GM19238 (cell line): ENCODE data around the gene SMAP2.

Experiments used
- DNase-seq: peaks from one replicate; pipeline ENCODE4 v3.0.0; 2011; ENCODE audit warnings: low spot score; ENCODE audit not compliant: insufficient read length

The SMAP2 gene

DNA sequence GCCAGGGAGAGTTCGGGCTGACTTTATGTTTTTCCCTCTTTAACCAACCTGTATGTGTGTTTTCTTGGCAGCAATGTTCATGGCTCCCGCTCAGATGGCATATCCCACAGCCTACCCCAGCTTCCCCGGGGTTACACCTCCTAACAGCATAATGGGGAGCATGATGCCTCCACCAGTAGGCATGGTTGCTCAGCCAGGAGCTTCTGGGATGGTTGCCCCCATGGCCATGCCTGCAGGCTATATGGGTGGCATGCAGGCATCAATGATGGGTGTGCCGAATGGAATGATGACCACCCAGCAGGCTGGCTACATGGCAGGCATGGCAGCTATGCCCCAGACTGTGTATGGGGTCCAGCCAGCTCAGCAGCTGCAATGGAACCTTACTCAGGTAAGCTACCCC, 43.2 kb downstream of the SMAP2 start:
- no peak for DNase-seq

DNA sequence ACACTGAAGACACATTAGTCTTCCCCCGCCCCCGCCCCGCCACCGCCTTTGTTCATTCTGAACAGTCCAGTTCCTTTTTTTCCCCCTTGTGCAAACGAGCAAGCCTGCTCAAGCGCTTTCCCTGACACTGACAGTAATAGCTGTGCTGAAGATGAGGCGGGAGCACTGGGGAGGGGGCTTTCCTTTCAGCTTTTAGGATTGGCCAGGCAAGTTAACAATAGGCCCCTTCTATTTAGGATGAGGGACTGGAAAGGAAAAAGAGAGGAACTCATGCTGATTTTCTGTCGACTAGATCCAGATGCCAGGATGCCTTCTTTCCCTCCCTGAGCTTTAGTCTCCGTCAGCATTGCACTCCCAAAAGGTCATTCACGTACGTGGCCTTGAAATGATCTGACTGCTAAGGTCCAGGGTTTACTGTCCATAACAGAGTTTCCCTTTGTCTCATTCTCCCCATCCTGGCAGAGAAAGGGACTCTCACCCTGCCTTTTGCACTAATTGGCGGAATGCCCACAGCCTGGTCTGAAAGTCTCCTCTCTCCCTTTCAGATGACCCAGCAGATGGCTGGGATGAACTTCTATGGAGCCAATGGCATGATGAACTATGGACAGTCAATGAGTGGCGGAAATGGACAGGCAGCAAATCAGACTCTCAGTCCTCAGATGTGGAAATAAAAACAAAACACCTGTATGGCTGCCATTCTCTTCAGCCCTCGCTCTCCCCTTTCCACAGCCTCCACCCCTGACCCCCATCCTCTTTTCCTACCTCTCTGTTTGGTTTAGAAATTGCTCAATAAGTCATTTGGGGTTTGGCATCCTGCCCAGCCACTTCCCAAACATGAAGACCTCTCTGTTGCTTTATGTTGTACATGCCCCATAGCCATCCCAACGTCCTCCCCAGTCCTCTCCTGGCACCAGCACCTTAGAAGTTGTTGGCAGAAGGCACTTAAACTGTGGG, 48.2 kb downstream of the SMAP2 start:
- DNase-seq = no peak

DNA sequence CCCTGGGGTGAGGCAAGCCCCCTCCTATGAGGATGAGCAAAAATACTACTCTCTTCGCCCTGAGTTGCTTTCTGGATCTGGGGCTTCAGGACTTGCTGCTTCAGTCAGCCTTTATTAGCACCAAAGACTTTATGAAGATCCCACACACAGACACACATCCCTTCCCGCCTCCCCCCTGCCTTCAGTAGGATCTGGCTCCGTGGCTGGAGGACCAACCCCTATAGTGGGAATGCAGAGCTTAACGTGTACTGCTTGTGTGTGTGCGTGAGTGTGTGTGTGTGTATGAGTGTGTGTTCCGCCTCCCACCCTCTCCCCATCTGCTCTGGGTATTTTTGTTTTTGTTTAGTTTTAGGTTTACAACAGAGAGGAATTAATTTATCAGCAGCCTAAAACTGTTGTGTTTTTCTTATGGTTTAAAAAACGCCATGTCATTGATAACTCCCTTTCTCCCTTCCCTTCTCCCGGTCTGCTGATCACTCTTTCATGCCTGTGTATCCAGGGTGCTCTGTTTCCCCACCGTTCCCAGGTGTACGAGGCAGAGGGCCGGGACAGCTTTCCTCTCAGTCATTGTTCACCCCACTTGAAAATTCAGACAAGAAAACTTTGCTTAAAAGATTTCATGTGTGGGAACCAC, 49.2 kb downstream of the SMAP2 start:
- no peak for DNase-seq

DNA sequence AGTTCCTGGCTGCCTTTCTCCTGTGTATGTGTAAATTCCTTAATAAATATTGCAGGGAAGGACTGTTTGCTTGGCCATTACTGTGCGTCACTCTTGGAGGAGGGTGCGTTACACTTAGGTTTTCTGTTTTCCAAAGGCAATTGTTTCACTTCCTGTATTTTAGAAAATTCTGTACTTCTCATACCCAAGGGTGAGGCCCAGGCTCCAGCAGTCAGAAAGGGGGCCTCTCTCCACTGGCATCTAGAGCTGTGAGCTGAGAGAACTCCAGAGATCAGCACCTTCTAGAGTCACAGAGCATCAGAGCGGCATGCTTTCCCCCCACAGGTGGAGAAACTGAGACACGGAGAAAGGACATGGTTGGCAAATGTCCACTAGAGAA, 49.7 kb downstream of the SMAP2 start:
- DNase-seq = no peak

- no peak for DNase-seq
These were observed 50.6 kb downstream of the SMAP2 start for GRCh38 chr1:40423951-40424618.

- no peak for DNase-seq
These were observed 51.7 kb downstream of the SMAP2 start for GRCh38 chr1:40425198-40425597.

- DNase-seq = no peak
These were observed 57.9 kb downstream of the SMAP2 start for GRCh38 chr1:40431385-40431784.

GRCh38 chr1:40432644-40433390, 59.3 kb downstream of the SMAP2 start:
- no peak for DNase-seq

- DNase-seq = no peak
These were observed 61.9 kb downstream of the SMAP2 start for GRCh38 chr1:40435471-40435870.

GRCh38 chr1:40435876-40436275, 62.3 kb downstream of the SMAP2 start:
- DNase-seq = no peak

DNA sequence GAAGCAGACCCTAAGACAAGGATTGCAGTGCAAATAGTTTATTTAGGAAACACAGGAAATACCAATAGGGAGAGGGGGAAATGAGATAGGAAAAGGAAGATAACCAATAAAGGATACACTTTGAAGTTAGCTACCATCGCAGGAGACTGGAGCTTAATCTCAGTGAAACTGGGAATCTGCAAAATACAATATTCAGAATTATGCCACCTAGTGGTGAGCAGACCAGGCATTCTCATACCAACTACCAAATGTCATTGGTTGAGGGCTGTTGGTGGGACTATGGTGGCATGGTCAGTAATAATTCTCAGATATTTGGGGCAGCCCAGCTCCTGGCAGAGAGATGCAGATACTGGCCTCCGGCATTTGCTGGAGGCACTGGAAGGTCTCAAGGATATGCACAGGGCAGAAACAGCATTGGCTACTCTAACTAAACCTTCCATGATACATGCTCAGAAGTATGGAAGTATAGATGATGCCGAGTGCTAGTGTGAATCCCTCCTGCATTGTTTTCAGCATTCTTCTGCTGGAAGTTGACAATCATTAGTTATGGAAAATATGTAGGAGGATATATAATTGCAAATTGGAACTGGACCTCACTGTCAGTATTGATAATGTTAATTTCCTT, 65.0 kb downstream of the SMAP2 start:
- no peak for DNase-seq

- DNase-seq = no peak
These were observed 65.7 kb downstream of the SMAP2 start for GRCh38 chr1:40439247-40439646.

DNA sequence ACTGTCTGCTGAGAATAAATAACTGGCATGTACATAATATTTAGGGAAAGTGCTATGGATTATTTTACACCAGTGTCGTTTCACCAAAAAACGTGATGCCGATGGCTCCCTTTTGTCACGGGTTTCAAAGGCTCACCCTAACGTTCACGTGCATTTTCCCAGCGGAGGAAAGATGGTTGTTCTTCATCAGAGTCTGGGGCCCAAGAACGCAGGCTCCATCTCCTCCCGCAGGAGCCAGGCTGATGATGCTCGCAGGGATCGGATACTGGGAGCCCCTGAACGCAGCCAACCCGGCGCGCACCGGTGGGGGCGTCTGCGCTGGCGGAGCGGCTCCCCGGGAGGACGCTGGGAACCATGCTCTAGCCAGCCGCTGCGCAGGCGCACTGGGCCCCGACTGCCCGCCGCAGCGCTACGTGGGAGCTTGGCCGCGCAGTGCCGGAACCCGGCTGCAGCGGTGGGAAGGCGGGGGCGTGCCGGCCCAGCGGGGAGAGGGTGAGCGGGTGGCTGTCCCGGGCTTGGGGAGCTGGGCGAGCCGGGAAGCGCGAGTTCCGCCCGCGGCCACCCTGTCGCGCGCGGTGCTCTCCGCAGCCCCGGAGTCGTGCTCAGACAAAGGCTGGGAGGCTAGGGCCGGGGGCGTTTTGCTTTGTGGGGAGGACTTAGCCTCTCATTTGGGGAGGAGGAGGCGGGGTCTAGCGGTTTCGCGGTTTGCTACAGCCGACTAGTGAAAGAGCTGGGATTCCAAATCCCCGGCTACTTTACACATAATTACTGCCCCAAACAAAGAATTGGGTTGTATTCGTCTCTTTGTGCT, 76.4 kb downstream of the SMAP2 start, which contains the start of gene ZFP69B:
Gene ZFP69B, plus strand, starts transcription at position 793 of the 811 bp plus-strand sequence. CDS start 486 bp downstream, outside the sequence.
- DNase-seq = peak; percentile 92

- DNase-seq = peak; percentile 10
These were observed 77.1 kb downstream of the SMAP2 start for GRCh38 chr1:40450495-40451237.

DNA sequence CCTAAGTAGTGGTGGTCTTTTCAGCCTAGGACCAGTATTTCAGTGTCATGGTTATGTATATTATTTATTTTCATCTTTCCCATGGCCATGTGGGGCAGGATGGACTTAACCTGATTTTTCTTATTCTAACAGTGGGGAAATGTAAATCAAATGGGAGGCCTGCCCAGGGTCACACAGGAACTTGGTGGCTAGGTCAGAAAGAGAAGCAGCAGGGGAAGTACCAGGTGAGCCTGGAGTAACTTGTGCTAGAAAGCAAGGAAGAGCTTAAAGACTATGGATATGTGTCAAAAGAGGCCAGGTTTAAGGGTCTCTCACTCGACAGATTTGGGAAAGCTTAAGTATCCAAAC, 77.7 kb downstream of the SMAP2 start:
- no peak for DNase-seq

DNA sequence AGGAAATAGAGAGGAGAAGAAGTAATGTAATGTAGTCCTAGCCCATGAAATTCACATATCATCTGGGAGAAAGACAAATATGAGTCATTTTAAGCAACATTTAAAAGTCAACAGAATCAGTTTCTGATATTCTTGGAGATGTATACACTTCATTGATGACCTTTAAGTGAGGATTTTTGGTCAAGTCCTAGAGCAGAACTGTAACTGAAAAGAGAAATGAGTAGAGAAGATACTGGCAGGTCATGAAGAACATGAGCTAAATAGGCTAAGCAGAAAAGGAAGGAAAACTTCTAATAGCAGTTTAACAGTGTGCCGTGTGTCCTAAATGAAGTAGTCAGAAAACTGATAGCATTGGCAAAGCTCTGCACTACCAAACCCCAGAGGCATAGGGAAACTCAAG, 81.3 kb downstream of the SMAP2 start:
- DNase-seq = no peak

DNA sequence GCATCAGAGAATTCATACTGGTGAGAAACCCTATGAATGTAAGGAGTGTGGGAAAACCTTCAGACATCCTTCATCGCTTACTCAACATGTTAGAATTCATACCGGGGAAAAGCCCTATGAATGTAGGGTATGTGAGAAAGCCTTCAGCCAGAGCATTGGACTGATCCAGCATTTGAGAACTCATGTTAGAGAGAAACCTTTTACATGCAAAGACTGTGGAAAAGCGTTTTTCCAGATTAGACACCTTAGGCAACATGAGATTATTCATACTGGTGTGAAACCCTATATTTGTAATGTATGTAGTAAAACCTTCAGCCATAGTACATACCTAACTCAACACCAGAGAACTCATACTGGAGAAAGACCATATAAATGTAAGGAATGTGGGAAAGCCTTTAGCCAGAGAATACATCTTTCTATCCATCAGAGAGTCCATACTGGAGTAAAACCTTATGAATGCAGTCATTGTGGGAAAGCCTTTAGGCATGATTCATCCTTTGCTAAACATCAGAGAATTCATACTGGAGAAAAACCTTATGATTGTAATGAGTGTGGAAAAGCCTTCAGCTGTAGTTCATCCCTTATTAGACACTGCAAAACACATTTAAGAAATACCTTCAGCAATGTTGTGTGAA, 89.5 kb downstream of the SMAP2 start:
- no peak for DNase-seq

- no peak for DNase-seq
These were observed 95.8 kb downstream of the SMAP2 start for GRCh38 chr1:40469327-40469726.
